Amniotic epithelial cell (primary cell): ENCODE results near the gene PHGDH.
"Not testable (repeated sequence)": the region's sequence is repeated elsewhere in the genome, so short reads cannot be mapped to it uniquely, and the experiment has no call there.

Experiments used
- DNase-seq: peaks from one replicate; pipeline ENCODE4 v3.0.0-alpha.2; 2010; ENCODE audit warnings: low read depth

PHGDH gene

DNA sequence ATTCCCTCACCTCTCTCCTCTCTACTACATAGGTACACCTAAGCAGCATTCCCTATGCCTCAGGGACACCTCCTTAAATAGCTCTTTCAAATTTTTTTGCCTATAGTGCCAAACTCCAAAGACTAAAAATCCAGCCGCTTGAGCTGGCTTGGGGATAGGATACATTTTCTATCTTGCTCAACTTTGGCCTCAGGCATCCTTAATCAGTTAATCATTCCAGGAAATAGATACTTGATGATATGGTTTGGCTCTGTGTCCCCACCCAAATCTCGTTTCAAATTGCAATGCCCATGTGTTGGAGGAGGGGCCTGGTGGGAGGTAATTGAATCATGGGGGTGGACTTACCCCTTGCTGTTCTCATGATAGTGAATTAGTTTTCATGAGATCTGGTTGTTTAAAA, 11.4 kb upstream of the PHGDH start:
- no peak for DNase-seq

GRCh38 chr1:119701659-119702058, 10.1 kb upstream of the PHGDH start:
- no peak for DNase-seq

- DNase-seq = peak; percentile 19
Observed at GRCh38 chr1:119702384-119702783, 9.3 kb upstream of the PHGDH start.

DNA sequence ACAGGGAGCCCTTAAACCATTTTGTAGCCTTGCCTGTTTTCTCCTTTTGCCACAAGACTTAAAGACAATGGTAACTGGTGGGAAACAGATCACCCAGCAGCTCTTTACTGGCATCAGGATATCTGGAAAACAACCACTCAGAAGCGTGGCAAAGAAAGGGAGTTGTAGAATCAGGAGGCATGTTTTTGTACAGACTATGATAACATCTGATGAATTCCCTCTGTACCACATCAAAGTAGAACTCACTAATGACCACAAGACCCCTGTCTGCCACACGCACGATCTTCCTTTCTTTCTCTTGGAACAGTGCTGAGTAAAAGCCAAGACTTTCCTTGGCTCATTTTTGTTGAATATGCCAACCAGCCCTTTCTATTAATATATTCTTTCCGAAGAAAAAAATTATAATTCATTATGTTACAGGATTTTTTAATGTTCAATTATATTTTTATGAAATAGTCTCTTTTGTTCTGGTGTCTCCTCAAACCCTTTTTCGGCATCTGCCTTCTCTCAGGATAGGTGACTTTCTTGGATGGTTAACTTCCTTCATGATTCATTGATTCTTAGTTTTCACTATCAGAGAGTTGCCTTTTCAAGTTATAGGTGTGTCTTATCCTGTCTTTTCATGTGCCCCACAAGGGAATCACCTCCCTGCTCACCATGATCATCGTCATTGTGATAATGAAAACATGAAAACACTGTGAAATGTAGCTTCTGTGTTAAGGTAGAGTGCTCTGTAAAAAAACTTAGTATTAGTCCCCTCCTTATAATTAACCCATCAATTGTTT, 7.9 kb upstream of the PHGDH start:
- no peak for DNase-seq

GRCh38 chr1:119706599-119706998, 5.1 kb upstream of the PHGDH start:
- not testable (repeated sequence) for DNase-seq

- not testable (repeated sequence) for DNase-seq
Observed at GRCh38 chr1:119711356-119711803, 354 bp upstream of the PHGDH start.

GRCh38 chr1:119712342-119713038, 756 bp downstream of the PHGDH start:
- DNase-seq = peak; percentile 68

DNA sequence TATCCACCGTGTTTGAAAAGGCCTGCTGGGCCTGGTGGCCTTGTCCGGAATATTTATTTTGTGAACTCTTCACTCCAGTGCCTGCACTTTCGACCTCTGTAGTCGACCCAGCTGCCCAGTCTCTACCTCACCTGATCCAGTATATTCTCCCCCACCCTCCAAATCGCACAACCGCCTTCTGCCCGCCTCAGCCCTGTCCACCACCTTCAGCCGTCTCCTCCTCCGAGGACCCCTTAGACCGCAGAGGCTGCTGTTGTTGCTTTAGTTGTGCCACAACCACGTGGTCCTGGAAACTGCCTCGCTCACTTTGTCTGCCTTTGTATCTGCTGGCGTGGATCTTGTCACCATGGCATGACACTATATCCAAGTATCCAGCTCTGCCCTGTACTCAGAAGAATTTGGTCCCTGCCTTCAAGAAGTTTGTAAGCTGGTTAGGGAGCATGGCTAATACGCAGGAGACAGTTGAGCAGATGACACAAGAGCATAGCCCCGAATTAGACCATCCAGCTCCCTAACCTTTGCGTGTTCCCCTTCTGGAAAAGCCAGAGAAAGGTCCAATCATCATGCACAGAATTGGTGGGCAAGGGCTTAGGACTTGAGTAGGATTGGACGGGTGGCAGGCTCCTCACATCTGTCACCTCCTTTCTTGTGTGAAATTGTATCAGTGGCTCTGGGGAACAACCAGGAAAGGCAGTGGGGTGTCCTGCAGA, 1.5 kb downstream of the PHGDH start:
- DNase-seq = no peak

DNA sequence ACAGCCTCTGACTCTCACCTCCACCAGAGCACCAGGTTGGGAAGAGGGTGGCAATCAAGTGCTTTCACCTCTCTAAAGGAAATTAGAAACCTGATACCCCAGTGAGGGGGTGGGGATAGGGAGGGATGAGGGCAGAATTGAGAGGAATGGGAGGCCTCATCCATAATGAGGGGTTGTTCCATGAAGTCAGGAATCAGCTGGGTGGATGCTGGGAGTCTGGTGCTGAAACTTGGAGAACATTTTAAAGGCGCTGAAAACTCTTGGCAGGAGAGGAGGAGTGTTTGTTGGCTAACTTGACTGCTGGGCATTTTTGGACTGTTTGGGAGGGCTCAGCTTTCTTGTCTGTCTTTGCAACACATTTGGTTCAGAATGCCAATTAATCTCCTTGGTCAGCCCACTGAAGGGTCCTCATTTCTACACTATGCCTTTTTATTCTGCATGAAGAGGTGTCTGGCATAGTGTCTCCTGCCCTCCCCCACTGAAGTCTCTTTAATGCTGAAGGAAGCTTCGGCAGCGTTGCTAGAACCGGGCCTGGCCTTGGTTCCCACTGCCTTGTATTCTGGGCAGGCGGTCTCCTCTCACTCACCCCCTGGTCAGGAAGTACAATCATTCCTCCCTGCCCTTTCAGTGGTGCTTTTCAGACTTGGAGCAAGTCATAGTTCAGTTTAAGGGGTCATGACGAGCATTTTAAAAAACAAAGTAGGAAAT, 2.2 kb downstream of the PHGDH start:
- no peak for DNase-seq

- DNase-seq = peak; percentile 46
Observed at GRCh38 chr1:119714583-119714982, 2.8 kb downstream of the PHGDH start.

DNA sequence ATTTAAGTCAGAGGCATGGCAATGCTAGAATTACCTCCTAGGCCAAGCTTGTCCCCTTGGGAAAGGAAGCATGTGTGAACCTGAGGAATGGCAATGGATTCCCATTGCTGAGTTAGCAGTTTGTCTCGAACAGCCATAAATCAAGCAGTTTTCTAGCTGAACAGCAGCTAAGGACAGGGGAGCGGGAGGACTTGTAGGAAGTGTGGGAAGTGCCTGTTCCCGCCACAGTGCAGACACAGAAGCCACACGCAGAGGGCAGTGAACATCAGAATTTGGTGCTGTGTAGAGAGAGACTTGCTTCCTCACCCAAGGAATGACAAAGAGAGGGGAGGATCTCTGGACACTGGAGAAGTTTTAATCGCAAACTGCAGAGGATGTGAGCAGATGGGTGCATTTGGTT, 3.8 kb downstream of the PHGDH start:
- peak; percentile 21 for DNase-seq

DNA sequence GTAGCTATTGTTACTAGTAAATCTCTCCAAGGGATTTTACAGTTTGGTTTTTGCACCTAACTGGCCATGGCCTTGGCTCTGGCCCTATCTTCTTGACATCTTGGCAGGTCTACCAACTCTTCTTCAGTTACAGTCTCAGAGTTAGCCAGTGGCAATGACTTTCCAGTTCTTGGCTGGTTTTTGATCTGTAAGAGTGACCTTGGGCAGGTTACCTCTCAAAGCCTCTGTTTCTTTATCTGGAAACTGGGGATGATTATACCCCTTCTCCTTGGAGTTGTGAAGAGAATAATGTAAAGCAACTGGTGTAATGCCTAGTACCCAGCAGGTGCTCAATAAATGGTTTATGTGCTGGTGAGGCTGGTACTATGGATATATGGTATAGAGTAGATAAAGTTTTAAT, 6.7 kb downstream of the PHGDH start:
- DNase-seq = no peak

- DNase-seq = no peak
Observed at GRCh38 chr1:119718972-119719371, 7.2 kb downstream of the PHGDH start.

- no peak for DNase-seq
Observed at GRCh38 chr1:119720866-119721440, 9.2 kb downstream of the PHGDH start.

DNA sequence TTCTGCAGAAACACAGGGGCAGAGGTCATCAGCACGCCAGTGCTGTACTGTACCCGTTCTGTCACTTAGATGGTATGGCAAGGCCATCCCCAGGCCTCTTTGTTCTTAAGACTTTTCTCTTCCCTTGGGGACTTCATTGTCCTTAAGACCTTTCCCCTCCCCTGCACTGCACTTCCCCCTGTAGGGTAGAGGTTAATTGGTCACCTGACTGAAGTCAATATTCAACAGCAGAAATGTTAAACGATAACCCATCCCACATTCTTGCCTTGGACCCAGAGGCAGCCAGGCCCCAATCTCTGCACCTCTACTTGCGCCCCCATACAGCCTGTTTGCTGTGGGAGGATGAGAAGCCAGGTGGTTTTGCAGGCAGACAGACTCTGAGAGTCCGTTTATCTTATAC, 10.2 kb downstream of the PHGDH start:
- DNase-seq = no peak

DNA sequence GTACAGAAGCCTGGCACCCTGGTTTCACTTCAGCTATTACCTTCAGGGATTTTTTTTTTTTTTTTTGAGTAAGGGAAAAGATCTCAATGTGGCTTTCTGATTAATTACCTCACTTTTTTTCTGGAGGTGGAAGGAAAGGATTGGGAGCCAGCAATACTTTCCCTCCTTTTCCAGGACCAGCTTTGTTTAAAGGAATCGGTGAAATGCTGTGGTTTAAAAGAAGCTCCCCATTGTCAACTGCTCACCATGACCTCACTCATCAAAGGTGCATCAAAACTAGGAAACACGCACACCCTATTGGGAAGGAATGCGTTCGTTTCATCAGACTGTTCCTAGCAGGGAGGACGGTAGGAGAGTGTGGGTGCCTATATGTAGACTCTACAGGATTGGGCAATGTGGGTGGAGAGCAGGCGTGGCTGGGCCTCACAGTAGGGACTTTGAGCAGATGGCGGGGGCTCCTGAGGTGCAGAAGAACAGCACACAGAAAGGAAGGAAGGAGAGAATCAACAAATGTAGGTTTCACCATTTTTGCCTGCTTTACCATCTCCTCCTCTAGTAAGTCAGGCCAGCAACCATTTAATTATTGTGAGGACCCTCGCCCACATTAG, 13.0 kb downstream of the PHGDH start:
- peak; percentile 47 for DNase-seq

- no peak for DNase-seq
Observed at GRCh38 chr1:119725626-119726025, 13.9 kb downstream of the PHGDH start.

DNA sequence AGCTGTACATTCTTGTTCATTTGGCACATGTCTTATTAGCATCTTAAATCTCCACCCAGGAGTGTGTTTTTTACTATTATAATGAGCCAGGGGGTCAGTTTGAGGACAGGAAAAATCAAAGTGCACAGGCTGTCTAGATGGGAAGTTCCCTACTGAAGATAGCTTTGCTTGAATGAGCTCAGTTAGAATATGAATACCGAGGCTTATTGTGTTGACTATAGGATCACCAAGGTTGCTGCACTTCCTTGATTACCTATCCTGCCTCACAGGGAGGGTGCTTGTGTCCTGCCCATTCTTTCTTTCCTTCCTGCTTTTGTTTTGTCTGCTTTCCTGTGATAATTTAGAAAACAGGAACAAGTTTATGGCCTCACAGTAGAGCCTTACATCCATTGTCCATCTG, 16.3 kb downstream of the PHGDH start:
- no peak for DNase-seq

- DNase-seq = no peak
Observed at GRCh38 chr1:119729044-119729443, 17.3 kb downstream of the PHGDH start.

- no peak for DNase-seq
Observed at GRCh38 chr1:119731060-119731459, 19.3 kb downstream of the PHGDH start.

- DNase-seq = no peak
Observed at GRCh38 chr1:119731741-119732430, 20.2 kb downstream of the PHGDH start.
